Effector memory CD8-positive, alpha-beta T cell (primary cell): ENCODE measurements around the gene IQCK.
"Not testable (repeated sequence)": the region's sequence is repeated elsewhere in the genome, so short reads cannot be mapped to it uniquely, and the experiment has no call there.

Source experiments
- ATAC-seq: fragments of 150-1000 bp; cut with Tn5 transposase; replicated peaks from 2 replicates; pipeline ENCODE4 v1.10.0; 2021; ENCODE audit warnings: mild to moderate bottlenecking, moderate library complexity
- DNase-seq, 3 experiments: peaks; one replicate each; pipeline ENCODE4 v3.0.0; 2021
- H3K27ac Mint-ChIP-seq, 2 donors: one replicate each; pipeline ENCODE4 v1.8.0; 2022; ENCODE audit warnings: mild to moderate bottlenecking in 2 of 2, mixed read lengths in 2 of 2, moderate library complexity in 2 of 2
- H3K27me3 Mint-ChIP-seq, 2 donors: one replicate each; pipeline ENCODE4 v1.8.0; 2022; ENCODE audit warnings: mixed read lengths in 2 of 2
- H3K36me3 Mint-ChIP-seq: one replicate; pipeline ENCODE4 v1.8.0; 2022; ENCODE audit warnings: mild to moderate bottlenecking, moderate library complexity, mixed read lengths; ENCODE audit not compliant: insufficient read depth
- H3K4me1 Mint-ChIP-seq, 2 donors: one replicate each; pipeline ENCODE4 v1.8.0; 2022; ENCODE audit warnings: low read depth in 2 of 2, mixed read lengths in 2 of 2
- H3K4me3 Mint-ChIP-seq, 2 donors: one replicate each; pipeline ENCODE4 v1.8.0; 2022; ENCODE audit warnings: mild to moderate bottlenecking in 2 of 2, mixed read lengths in 2 of 2, moderate library complexity in 2 of 2
- H3K9me3 Mint-ChIP-seq, 2 donors: one replicate each; pipeline ENCODE4 v1.8.0; 2022; ENCODE audit warnings: mixed read lengths in 2 of 2

Gene IQCK

DNA sequence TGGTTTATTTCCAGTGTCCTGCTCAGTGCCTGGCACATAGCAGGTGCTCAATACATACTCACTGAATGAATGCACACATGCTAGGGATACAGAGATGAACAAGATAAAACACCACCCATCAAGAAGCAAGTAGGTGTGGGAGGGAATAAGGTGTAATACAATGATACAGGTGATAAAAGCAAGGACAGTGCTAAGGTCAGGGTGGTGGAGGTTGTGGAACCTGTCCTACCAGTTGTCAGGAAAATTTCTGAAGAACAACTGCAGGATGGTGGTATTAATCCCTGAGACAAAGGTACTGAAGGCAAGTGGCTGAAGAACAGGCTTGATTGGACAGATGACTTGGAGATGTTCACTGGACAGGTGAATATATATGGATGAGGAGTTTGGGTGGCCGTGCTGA is 1.9 kb upstream of the IQCK start:
- no peaks in the 10 kb centered on the region for H3K27me3 Mint-ChIP-seq
- H3K36me3 Mint-ChIP-seq: peaks cover 24% of the 10 kb centered on the region
- H3K9me3 Mint-ChIP-seq: no peaks in the 10 kb centered on the region
- H3K4me3 Mint-ChIP-seq: peak overlapping the region; percentile 17 to 92
- peak overlapping the region in 1 of 2 donors; percentile 72 for H3K27ac Mint-ChIP-seq
- no peak for ATAC-seq
- peaks cover 24 to 37% of the 10 kb centered on the region in 2 donors for H3K4me1 Mint-ChIP-seq
- DNase-seq: no peak

GRCh38 chr16:19716728-19717127 is 1.3 kb upstream of the IQCK start:
- not testable (repeated sequence) for ATAC-seq, H3K27me3 Mint-ChIP-seq, H3K9me3 Mint-ChIP-seq, DNase-seq
- Mint-ChIP-seq H3K27ac (peak overlapping the region; percentile 73 to 89), H3K4me3 (peak overlapping the region; percentile 92), H3K36me3 (peaks cover 21% of the 10 kb centered on the region), H3K4me1 (peaks cover 24 to 34% of the 10 kb centered on the region in 2 donors)

DNA sequence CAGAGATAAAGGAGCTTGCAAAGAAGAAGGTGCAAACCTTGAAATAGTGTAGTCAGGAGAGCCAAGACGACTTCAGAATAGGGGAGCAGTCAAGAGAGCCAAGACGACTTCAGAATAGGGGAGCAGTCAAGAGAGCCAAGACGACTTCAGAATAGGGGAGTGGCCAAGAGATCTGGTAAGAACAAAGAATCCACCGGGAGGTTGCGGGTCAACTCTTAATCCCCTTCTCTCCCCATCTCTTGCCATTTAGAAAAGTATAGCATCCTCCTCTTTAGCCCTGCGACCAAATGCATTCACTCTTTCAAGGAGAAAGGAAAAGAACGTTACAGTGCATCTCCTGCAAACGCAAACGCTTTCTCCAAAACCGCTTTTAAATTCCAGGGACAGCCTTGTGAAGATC is 757 bp upstream of the IQCK start:
- H3K27ac Mint-ChIP-seq: peak overlapping the region; percentile 73 to 89
- no peaks in the 10 kb centered on the region for H3K9me3 Mint-ChIP-seq
- peaks cover 19% of the 10 kb centered on the region for H3K36me3 Mint-ChIP-seq
- no peak for ATAC-seq
- DNase-seq: no peak
- H3K27me3 Mint-ChIP-seq: no peaks in the 10 kb centered on the region
- H3K4me1 Mint-ChIP-seq: peaks cover 21 to 30% of the 10 kb centered on the region in 2 donors
- peak overlapping the region; percentile 92 for H3K4me3 Mint-ChIP-seq

GRCh38 chr16:19718624-19718965 is 524 bp downstream of the IQCK start:
- peak overlapping the region in 1 of 2 donors; percentile 89 for H3K27ac Mint-ChIP-seq
- ATAC-seq: no peak

DNA sequence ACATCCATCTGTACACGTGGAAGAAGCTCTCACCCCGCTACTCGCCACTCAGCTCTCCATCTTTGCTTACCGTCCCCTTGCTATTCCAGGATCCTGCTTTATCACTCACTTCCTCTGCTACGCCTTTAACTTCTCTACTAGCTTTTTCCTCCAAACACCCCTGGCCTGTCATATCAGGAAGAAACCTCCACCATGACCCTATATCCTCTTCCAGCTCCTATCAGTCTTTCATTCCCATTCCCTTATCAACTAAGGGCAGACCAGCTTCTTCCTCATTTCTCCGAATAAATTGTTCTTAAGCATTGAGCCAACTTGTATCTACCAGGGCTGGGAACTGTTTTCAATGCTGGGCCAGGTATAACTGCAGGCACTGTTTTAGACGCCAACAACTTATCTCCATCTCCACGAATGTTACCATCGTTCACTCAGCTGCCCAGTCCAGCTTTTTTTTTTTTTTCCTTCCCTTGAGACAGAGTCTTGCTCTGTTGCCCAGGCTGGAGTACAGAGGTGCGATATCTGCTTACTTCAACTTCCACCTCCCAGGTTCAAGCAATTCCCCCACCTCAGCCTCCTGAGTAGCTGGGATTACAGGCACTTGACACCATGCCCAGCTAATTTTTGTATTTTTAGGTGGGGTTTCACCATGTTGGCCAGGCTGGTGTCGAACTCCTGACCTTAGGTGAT is 4.3 kb downstream of the IQCK start:
- Mint-ChIP-seq H3K27ac (peak overlapping the region in 1 of 2 donors; percentile 1), H3K36me3 (peaks cover 8% of the 10 kb centered on the region), H3K9me3 (no peaks in the 10 kb centered on the region), H3K4me1 (peaks cover 10 to 13% of the 10 kb centered on the region in 2 donors), H3K27me3 (no peaks in the 10 kb centered on the region), H3K4me3 (no peak overlapping the region)
- ATAC-seq: no peak
- DNase-seq: no peak

More at GRCh38 chr16:19718624-19718965, 524 bp downstream of the IQCK start:
- peaks cover 21 to 30% of the 10 kb centered on the region in 2 donors for H3K4me1 Mint-ChIP-seq
- peak overlapping the region; percentile 92 for H3K4me3 Mint-ChIP-seq
- DNase-seq: no peak
- H3K27me3 Mint-ChIP-seq: no peaks in the 10 kb centered on the region
- H3K9me3 Mint-ChIP-seq: no peaks in the 10 kb centered on the region
- peaks cover 16% of the 10 kb centered on the region for H3K36me3 Mint-ChIP-seq

- Mint-ChIP-seq H3K27ac (no peak overlapping the region), H3K9me3 (no peaks in the 10 kb centered on the region), H3K4me1 (peaks cover 11 to 12% of the 10 kb centered on the region in 2 donors), H3K4me3 (no peak overlapping the region), H3K27me3 (no peaks in the 10 kb centered on the region), H3K36me3 (peaks cover 3% of the 10 kb centered on the region)
- ATAC-seq: no peak
- no peak for DNase-seq
These were observed 4.9 kb downstream of the IQCK start for GRCh38 chr16:19722981-19723380.

GRCh38 chr16:19728636-19728965 is 10.5 kb downstream of the IQCK start:
- Mint-ChIP-seq H3K4me3 (no peak overlapping the region), H3K36me3 (peaks cover 6% of the 10 kb centered on the region), H3K27ac (no peak overlapping the region), H3K27me3 (no peaks in the 10 kb centered on the region), H3K9me3 (no peaks in the 10 kb centered on the region), H3K4me1 (peaks cover 4 to 5% of the 10 kb centered on the region in 2 donors)
- ATAC-seq (no peak), DNase-seq (no peak)

GRCh38 chr16:19733551-19733950 is 15.5 kb downstream of the IQCK start:
- peaks cover 9% of the 10 kb centered on the region for H3K36me3 Mint-ChIP-seq
- ATAC-seq (no peak), DNase-seq (no peak)
- H3K9me3 Mint-ChIP-seq: no peaks in the 10 kb centered on the region
- H3K4me3 Mint-ChIP-seq: no peak overlapping the region
- H3K4me1 Mint-ChIP-seq: no peaks in the 10 kb centered on the region
- no peaks in the 10 kb centered on the region for H3K27me3 Mint-ChIP-seq
- H3K27ac Mint-ChIP-seq: no peak overlapping the region

GRCh38 chr16:19735074-19735867 is 17.2 kb downstream of the IQCK start:
- Mint-ChIP-seq H3K27ac (no peak overlapping the region), H3K9me3 (no peaks in the 10 kb centered on the region), H3K36me3 (peaks cover 6% of the 10 kb centered on the region), H3K27me3 (no peaks in the 10 kb centered on the region), H3K4me3 (no peak overlapping the region), H3K4me1 (no peaks in the 10 kb centered on the region)
- DNase-seq (no peak), ATAC-seq (no peak)

DNA sequence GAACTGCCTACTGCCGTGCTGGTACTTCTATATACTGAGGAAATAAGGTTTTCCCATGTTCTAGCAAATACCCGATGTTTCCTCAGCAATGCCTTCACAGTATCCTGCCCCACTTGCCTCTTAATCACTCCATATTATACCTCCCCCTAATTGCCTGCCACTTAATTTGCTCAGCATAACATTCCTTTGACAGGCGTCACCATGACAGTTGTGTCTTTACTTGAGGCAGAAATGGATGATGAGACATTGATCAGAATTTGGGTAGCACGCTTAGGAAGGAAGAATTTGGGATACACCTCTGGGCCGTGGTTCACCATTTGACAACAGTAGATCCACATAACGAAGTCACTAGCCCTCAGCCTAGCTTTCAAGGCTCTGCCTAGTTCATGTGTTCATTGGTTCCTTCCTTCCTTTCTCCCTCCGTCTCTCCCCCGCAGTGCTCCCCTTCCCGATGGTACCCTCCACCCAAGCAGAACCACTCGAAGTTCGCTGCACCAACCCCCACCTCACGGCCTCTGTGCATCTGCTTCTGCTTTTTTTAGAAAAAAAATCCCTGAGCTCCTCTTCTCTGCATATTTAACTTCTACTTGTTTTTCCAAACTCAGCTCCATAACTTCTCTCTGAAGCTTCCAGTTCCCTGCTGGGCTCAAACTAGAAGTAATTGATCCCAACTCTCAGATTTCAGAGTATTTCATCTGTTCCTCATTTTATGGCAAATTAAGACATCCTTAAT is 19.4 kb downstream of the IQCK start:
- no peak for ATAC-seq
- H3K27ac Mint-ChIP-seq: no peak overlapping the region
- H3K9me3 Mint-ChIP-seq: no peaks in the 10 kb centered on the region
- no peak for DNase-seq
- H3K36me3 Mint-ChIP-seq: peaks cover 6% of the 10 kb centered on the region
- no peaks in the 10 kb centered on the region for H3K4me1 Mint-ChIP-seq
- no peaks in the 10 kb centered on the region for H3K27me3 Mint-ChIP-seq
- H3K4me3 Mint-ChIP-seq: no peak overlapping the region

- Mint-ChIP-seq H3K36me3 (no peaks in the 10 kb centered on the region), H3K9me3 (no peaks in the 10 kb centered on the region), H3K27me3 (no peaks in the 10 kb centered on the region), H3K4me1 (no peaks in the 10 kb centered on the region), H3K27ac (no peak overlapping the region), H3K4me3 (no peak overlapping the region)
- no peak for DNase-seq
- no peak for ATAC-seq
These were observed 23.3 kb downstream of the IQCK start for GRCh38 chr16:19741354-19741753.

- H3K27me3 Mint-ChIP-seq: no peaks in the 10 kb centered on the region
- ATAC-seq: no peak
- H3K4me1 Mint-ChIP-seq: no peaks in the 10 kb centered on the region
- H3K27ac Mint-ChIP-seq: peak overlapping the region in 1 of 2 donors; percentile 46
- DNase-seq: no peak
- no peaks in the 10 kb centered on the region for H3K9me3 Mint-ChIP-seq
- H3K36me3 Mint-ChIP-seq: no peaks in the 10 kb centered on the region
- H3K4me3 Mint-ChIP-seq: no peak overlapping the region
These were observed 25.7 kb downstream of the IQCK start for GRCh38 chr16:19743816-19744159.

DNA sequence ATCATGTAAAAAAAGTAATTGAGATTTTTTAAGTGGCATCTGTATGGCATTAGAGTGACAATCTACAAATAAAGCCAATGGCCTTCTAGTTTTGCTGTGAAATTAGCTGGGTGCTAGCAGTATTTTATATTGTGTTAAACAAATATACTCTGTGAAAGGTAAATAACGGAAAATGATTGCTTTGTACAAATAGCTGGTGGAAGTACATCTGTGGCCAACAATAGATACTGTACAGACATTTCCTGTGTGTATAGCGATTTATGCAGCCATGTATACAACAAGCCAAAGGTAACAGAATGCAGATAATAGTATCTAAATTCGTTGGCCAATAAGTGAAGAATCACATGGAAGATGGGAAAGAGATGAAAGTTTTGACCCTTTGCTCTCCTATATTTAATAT is 26.6 kb downstream of the IQCK start:
- no peaks in the 10 kb centered on the region for H3K4me1 Mint-ChIP-seq
- no peak for ATAC-seq
- H3K27ac Mint-ChIP-seq: no peak overlapping the region
- no peak for DNase-seq
- H3K9me3 Mint-ChIP-seq: no peaks in the 10 kb centered on the region
- no peak overlapping the region for H3K4me3 Mint-ChIP-seq
- no peaks in the 10 kb centered on the region for H3K27me3 Mint-ChIP-seq
- H3K36me3 Mint-ChIP-seq: no peaks in the 10 kb centered on the region
